ENCODE results near the gene FRS2. TPM values are rescaled to one million over a fixed set of nuclear protein-coding genes. Genes with fewer than 3 reads are reported as not detected.

The FRS2 gene
- total RNA-seq, 2 experiments from 2014 or later = 8.6 to 9.5 TPM

Small RNA genes lying within 50 kb of the gene (microRNA-seq; reads per million reads assigned to microRNA genes)
- gene MIR3913-1 (ENCODE audit: borderline microRNAs expressed, borderline number of aligned reads, borderline replicate concordance) (not detected), gene MIR3913-2 (ENCODE audit: borderline microRNAs expressed, borderline number of aligned reads, borderline replicate concordance) (not detected)

Other genes starting within 250 kb of the FRS2 start
- 10 to 100 TPM; 86.6 to 90.0 TPM for gene CPSF6, start 230.8 kb upstream of the FRS2 start, total RNA-seq
- gene LYZ, start 122.0 kb upstream of the FRS2 start, total RNA-seq = not detected
- 10 to 100 TPM; 50.4 to 50.6 TPM for gene YEATS4, start 110.6 kb upstream of the FRS2 start, total RNA-seq
- gene CCT2, start 115.1 kb downstream of the FRS2 start, total RNA-seq = 100 to 1,000 TPM; 264 to 267 TPM
- not detected for gene LRRC10, start 140.5 kb downstream of the FRS2 start, total RNA-seq
- not detected for gene BEST3, start 228.9 kb downstream of the FRS2 start, total RNA-seq